HG03064 (cell line): Measurements from ENCODE around the gene HIF1AN.
A peak's percentile ranks its signal among the peaks of the same experiment; 100 is the strongest.

Source experiments
- ATAC-seq: cut with Tn5 transposase; IDR thresholded peaks from one replicate; pipeline ENCODE4 v1.9.1; 2021; ENCODE audit warnings: low read depth; ENCODE audit not compliant: unreplicated experiment

HIF1AN gene

GRCh38 chr10:100535715-100536353 lies at the start of gene HIF1AN:
Gene HIF1AN, plus strand, starts transcription at chr10:100535943. Its CDS starts 16 bp downstream, at chr10:100535959.
- peak; percentile 89 for ATAC-seq

- no peak for ATAC-seq
These were observed 48.2 kb upstream of the HIF1AN start for GRCh38 chr10:100487529-100487928.

- ATAC-seq = no peak
These were observed 46.3 kb upstream of the HIF1AN start for GRCh38 chr10:100489396-100489795.

DNA sequence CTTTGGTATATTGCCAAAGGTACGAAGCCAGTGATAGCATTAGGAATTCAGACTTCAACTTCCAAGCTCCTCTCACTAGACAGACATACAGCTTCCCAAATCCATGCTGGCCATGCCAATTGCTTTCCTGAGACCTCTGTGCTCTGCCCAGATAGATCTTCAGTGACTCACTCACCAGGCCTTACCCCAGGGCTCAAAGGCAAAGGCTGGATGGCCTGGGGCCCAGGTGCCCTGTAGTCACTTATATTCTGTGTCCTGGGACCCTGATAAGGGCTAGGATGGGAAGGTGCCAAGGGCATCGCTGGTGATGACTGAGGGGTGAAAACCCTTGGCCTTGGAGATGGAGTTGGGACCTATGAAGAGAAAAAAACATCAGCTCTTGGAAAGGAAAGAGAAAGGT lies 45.2 kb upstream of the HIF1AN start:
- no peak for ATAC-seq

DNA sequence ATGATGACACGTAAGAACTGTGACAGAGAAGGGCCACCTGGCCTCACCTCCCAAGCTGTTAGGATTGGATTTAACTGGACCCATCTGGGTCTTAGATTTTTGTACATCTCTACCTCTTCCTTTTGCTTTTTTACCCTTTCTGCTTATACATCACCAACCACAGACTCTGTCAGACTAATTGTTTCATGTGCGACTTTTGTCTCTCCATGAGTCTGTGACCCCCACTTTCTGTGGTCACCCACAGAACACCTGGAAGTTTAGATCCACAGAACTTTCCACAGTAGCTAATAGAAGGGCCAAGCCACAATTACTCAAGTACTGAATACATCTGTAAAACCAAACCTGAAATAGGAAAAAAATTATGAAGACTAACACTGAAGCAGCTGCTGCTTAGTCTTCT lies 39.2 kb upstream of the HIF1AN start:
- no peak for ATAC-seq

DNA sequence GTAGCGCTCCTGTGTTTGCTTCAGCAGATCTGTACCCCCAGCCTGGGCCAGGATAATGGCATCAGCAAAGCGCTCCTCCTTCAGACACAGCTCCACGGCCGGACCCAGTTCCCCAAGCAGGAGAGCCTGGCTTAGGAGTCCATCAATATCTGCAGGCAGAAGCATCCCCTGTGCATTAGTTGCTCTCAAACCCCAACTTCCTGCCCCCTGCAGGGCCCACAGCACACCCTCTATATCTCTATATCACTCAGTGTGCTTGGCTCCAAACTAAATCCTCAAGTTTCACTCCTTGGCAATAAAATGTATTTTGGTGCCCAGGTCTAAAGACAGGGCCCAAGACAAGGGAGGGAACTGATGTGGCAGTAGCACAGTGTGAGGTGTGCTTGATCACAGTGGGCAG lies 37.7 kb upstream of the HIF1AN start:
- no peak for ATAC-seq

- no peak for ATAC-seq
These were observed 34.3 kb upstream of the HIF1AN start for GRCh38 chr10:100501423-100501822.

- no peak for ATAC-seq
These were observed 32.7 kb upstream of the HIF1AN start for GRCh38 chr10:100502926-100503494.

- ATAC-seq = no peak
These were observed 31.6 kb upstream of the HIF1AN start for GRCh38 chr10:100504096-100504495.

- ATAC-seq = no peak
These were observed 30.6 kb upstream of the HIF1AN start for GRCh38 chr10:100505164-100505563.

GRCh38 chr10:100506596-100507356 lies 29.0 kb upstream of the HIF1AN start:
- no peak for ATAC-seq

DNA sequence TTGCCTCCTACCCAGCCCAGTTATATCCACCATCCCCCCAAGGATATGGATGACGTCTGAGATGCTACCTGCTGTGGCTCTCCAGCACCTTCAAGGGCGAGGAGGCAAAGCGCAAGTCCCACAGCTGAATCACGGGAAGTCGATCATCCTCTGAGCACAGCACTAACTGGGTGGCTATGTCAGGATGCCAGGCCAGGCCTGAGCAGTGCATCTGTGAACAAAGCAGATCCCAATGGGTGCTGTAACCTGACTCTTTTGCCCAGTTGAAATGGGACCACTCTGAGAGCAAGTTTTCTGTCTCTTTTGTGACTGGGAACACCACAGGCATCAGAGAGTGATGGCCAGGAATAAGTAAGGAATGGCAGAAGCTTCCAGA lies 28.4 kb upstream of the HIF1AN start:
- ATAC-seq = no peak

- ATAC-seq = no peak
These were observed 27.5 kb upstream of the HIF1AN start for GRCh38 chr10:100508266-100508665.

GRCh38 chr10:100508691-100509150 lies 27.0 kb upstream of the HIF1AN start:
- no peak for ATAC-seq

DNA sequence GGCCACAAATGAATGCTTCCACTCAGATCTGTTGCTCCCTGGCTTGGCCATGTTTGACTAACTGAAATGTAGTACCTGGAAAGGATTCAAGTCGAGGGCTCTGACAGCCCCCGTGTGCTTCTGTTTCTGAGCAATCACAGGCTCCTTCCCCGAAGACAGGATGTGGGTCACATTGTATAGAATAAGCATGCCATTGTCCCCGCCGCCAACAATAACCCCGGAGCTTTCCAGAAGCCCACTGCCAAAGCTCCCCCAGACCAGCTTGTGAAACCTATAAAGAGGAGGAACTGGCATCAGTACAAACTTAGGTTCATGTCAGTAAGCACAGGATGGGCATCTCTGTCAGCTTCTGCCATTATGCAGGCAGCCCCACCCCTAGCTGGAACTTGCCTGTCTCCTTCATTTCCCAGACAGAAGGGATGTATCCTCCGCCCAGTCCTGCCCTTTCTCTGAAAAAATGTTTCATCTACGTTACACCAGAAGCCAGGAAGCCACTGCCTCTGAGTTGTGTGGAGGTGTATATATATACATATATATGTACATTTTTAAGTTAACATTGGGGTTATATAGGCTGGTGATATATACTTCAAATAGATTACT lies 26.4 kb upstream of the HIF1AN start:
- ATAC-seq = no peak

DNA sequence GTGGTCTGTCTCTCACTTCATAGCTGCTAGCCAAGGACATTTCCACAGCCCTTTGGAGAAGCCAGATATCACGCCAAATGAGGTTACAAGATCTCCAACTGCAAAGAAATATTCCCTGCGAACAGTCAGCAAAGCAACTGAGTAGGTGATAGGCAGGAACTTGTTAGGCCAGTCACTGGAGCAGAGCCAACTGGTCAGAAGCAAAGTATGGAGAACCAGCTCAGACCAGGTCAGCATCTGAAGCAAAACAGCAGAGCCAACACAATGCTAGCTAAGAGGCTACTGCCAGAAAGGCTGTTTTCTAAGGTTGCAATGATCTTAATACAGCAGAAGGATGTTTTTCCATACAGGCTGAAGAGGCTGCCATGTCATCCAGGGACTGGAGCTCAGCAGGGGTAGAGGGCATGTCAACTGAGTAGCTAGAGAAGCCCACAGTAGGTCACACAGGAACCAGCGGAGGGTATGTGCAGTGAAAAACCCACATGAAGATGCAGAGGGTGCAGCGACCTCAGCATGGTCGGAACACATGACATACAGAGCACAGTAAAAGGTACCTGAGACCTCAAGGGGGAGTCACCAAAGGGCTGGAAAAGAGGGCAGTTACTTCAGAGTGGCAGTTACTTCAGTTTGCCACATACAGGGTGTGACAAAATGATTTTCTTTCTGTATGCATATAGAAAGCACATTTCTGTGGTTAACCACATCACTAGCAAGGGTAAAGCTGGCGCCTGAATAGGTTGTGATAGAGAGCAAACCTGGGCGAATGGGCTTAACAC lies 25.0 kb upstream of the HIF1AN start:
- no peak for ATAC-seq

GRCh38 chr10:100515612-100516011 lies 20.1 kb upstream of the HIF1AN start:
- no peak for ATAC-seq

DNA sequence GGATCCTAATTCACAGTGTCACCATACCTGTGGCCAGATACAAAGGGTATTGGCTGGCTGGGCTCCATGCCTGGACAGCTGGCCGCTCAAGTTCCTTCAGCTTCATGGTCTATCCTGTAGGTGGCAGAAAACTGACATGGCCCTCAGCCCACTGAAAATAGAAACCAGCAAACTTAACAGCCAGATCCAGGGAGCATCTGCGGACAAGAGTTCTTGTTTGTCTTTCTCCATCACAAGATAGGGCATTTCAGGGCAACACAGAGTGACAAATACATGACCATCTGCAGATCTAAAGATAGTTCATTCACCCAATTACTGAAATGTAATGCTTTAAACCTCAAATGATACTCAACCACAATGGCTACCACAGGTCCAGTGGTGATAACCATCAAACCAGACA lies 18.9 kb upstream of the HIF1AN start:
- ATAC-seq = no peak

DNA sequence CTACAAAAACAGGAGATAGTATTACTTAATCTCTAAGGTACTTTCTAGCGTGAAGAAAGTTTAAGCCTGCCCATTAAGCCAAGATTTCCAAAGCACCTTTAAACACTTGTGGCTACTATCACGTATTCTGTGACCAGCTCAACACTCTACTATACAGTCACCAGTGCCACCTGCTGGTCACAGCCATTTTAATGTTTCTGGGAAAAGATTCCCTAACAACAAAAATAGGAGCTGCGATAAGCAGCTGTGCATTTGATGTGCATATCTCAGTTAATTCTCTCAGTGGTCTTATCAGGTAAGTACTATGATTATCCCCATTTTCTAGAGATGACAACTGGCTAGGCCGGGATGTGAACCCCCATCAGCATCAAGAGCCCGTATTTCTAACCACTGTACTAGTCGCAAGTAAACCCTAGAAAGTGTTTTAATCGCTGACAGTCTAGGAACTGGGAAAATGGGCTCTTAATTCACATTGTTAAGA lies 16.9 kb upstream of the HIF1AN start:
- ATAC-seq = no peak

- no peak for ATAC-seq
These were observed 16.3 kb upstream of the HIF1AN start, which contains the start of gene SEC31B for GRCh38 chr10:100519311-100520051. Gene SEC31B, minus strand, starts transcription at chr10:100519861. Its CDS starts 2,909 bp downstream, at chr10:100516952.
